DMS53 treated with DMSO at 0.1 percent for 48 hours (cell line): ENCODE data around the gene COL18A1.

Source experiments
- DNase-seq: peaks from one replicate; lab custom pipeline; 2025; ENCODE audit not compliant: unreplicated experiment; lab: John Stamatoyannopoulos, UW

Gene COL18A1

GRCh38 chr21:45466330-45467220 is 61.6 kb downstream of the COL18A1 start:
- DNase-seq: no peak

- DNase-seq: no peak
Measured at GRCh38 chr21:45467221-45467779, 62.3 kb downstream of the COL18A1 start.

GRCh38 chr21:45468051-45468970 is 63.3 kb downstream of the COL18A1 start:
- DNase-seq: no peak

GRCh38 chr21:45468971-45469272 is 64.0 kb downstream of the COL18A1 start:
- DNase-seq: no peak

GRCh38 chr21:45469273-45470086 is 64.5 kb downstream of the COL18A1 start:
- no peak for DNase-seq

GRCh38 chr21:45470087-45470515 is 65.1 kb downstream of the COL18A1 start:
- DNase-seq: no peak

- DNase-seq: no peak
Measured at GRCh38 chr21:45470773-45471524, 66.0 kb downstream of the COL18A1 start.

- DNase-seq: no peak
Measured at GRCh38 chr21:45471525-45472221, 66.7 kb downstream of the COL18A1 start.

- DNase-seq: no peak
Measured at GRCh38 chr21:45472445-45473365, 67.7 kb downstream of the COL18A1 start.

GRCh38 chr21:45473496-45474322 is 68.7 kb downstream of the COL18A1 start:
- DNase-seq: no peak

GRCh38 chr21:45474323-45474950 is 69.5 kb downstream of the COL18A1 start:
- DNase-seq: no peak

GRCh38 chr21:45475004-45475685 is 70.2 kb downstream of the COL18A1 start:
- DNase-seq: no peak

- DNase-seq: no peak
Measured at GRCh38 chr21:45475797-45476570, 71.0 kb downstream of the COL18A1 start.

GRCh38 chr21:45476582-45476981 is 71.6 kb downstream of the COL18A1 start:
- DNase-seq: no peak

GRCh38 chr21:45477176-45478114 is 72.5 kb downstream of the COL18A1 start:
- no peak for DNase-seq
